ENCODE measurements around the gene PTPN5.

Gene PTPN5

GRCh38 chr11:18739685-18740084, 51.9 kb downstream of the PTPN5 start:
- DNase-seq (ENCODE audit: low read depth), result no peak

GRCh38 chr11:18737642-18738041, 54.0 kb downstream of the PTPN5 start:
- DNase-seq (ENCODE audit: low read depth), result no peak

- no peak for DNase-seq (ENCODE audit: low read depth)
Measured at GRCh38 chr11:18736590-18737148, 54.9 kb downstream of the PTPN5 start.

GRCh38 chr11:18733202-18733601, 58.4 kb downstream of the PTPN5 start:
- no peak for DNase-seq (ENCODE audit: low read depth)

- peak; percentile 67 for DNase-seq (ENCODE audit: low read depth)
Measured at GRCh38 chr11:18731949-18732821, 59.4 kb downstream of the PTPN5 start.

GRCh38 chr11:18731441-18731840, 60.2 kb downstream of the PTPN5 start:
- DNase-seq (ENCODE audit: low read depth), result no peak

- no peak for DNase-seq (ENCODE audit: low read depth)
Measured at GRCh38 chr11:18730020-18730419, 61.6 kb downstream of the PTPN5 start.

- DNase-seq (ENCODE audit: low read depth), result no peak
Measured at GRCh38 chr11:18729426-18729825, 62.2 kb downstream of the PTPN5 start.

GRCh38 chr11:18728658-18729057, 62.9 kb downstream of the PTPN5 start:
- no peak for DNase-seq (ENCODE audit: low read depth)

GRCh38 chr11:18727479-18728236, 63.9 kb downstream of the PTPN5 start:
- peak; percentile 20 for DNase-seq (ENCODE audit: low read depth)

- DNase-seq (ENCODE audit: low read depth), result no peak
Measured at GRCh38 chr11:18726040-18726439, 65.6 kb downstream of the PTPN5 start, which contains the start of gene IGSF22. Gene IGSF22 (minus strand): TSS chr11:18726188. CDS start chr11:18724236, 1,952 bp downstream.

GRCh38 chr11:18723991-18724390, 67.6 kb downstream of the PTPN5 start:
- DNase-seq (ENCODE audit: low read depth), result no peak

GRCh38 chr11:18722293-18722637, 69.3 kb downstream of the PTPN5 start:
- no peak for DNase-seq (ENCODE audit: low read depth)

- DNase-seq (ENCODE audit: low read depth), result peak; percentile 28
Measured at GRCh38 chr11:18721561-18722292, 69.9 kb downstream of the PTPN5 start.

- DNase-seq (ENCODE audit: low read depth), result peak; percentile 70
Measured at GRCh38 chr11:18720808-18721560, 70.6 kb downstream of the PTPN5 start.

GRCh38 chr11:18720091-18720807, 71.3 kb downstream of the PTPN5 start:
- DNase-seq (ENCODE audit: low read depth), result no peak

GRCh38 chr11:18715476-18715875, 76.1 kb downstream of the PTPN5 start:
- no peak for DNase-seq (ENCODE audit: low read depth)

GRCh38 chr11:18714443-18714780, 77.2 kb downstream of the PTPN5 start:
- DNase-seq (ENCODE audit: low read depth), result no peak

- DNase-seq (ENCODE audit: low read depth), result no peak
Measured at GRCh38 chr11:18713646-18714442, 77.8 kb downstream of the PTPN5 start.

GRCh38 chr11:18710545-18710944, 81.1 kb downstream of the PTPN5 start:
- no peak for DNase-seq (ENCODE audit: low read depth)
